Sigmoid colon (tissue), 7 donors: ENCODE measurements around the gene LURAP1L. TPM values are rescaled to one million over a fixed set of nuclear protein-coding genes. Genes with fewer than 3 reads are reported as not detected.

Experiments
- DNase-seq: peaks from one replicate; pipeline ENCODE4 v3.0.0-alpha.2; 2019
- H3K27ac ChIP-seq, 4 donors: fragments of 200-600 bp; sonication (generic); one replicate each; pipeline ENCODE4 v1.5.1; 2016 to 2019; ENCODE audit warnings: mild to moderate bottlenecking in 1 of 4
- H3K27me3 ChIP-seq, 3 donors: fragments of 200-600 bp; sonication (generic); one replicate each; pipeline ENCODE4 v1.5.1; 2019; ENCODE audit warnings: mild to moderate bottlenecking in 1 of 3
- H3K36me3 ChIP-seq, 4 donors: fragments of 200-600 bp; sonication (generic); one replicate each; pipeline ENCODE4 v1.5.1; 2016 to 2019
- H3K4me1 ChIP-seq, 4 donors: fragments of 200-600 bp; sonication (generic); one replicate each; pipeline ENCODE4 v1.5.1; 2017 to 2019
- H3K4me3 ChIP-seq, 4 donors: fragments of 200-600 bp; sonication (generic); one replicate each; pipeline ENCODE4 v1.5.1; 2017 to 2019; ENCODE audit warnings: mild to moderate bottlenecking in 2 of 4, moderate library complexity in 1 of 4
- H3K9me3 ChIP-seq, 4 donors: fragments of 200-600 bp in 3 of 4; sonication (generic) in 3 of 4; one replicate each; pipeline versions ENCODE4 v1.5.1 to v1.6.1; 2013 to 2019
- EP300 ChIP-seq, 4 donors: sonication (generic); formaldehyde crosslinking; IDR thresholded peaks; one replicate each; pipeline ENCODE4 v1.6.1; 2017; ENCODE audit warnings: antibody characterized with exemption in 4 of 4
- POLR2A ChIP-seq, 2 donors: fragments of 450-650 bp; IDR thresholded peaks; one replicate each; pipeline ENCODE4 v1.6.1; 2016; ENCODE audit warnings: antibody characterized with exemption in 2 of 2, mild to moderate bottlenecking in 2 of 2, moderate library complexity in 2 of 2
- POLR2AphosphoS5 ChIP-seq, 4 donors: sonication (generic); formaldehyde crosslinking; IDR thresholded peaks; one replicate each; pipeline ENCODE4 v1.6.1; 2017; ENCODE audit warnings: antibody characterized with exemption in 4 of 4
- WGBS, 2 donors: extraction: QIAGEN DNeasy Blood & Tissue Kit; methylation state at CpG; one replicate each; pipeline ENCODE4 v1.1.7; 2013; 5-methylcytosine and 5-hydroxymethylcytosine counted together
- intact Hi-C: fragments of 100-400 bp; cut with DNase I; formaldehyde crosslinking; loops from one replicate; pipeline ENCODE4 v1.15.1; 2023
- polyA plus RNA-seq, 3 donors: library from polyadenylated mRNA; stranded (reverse); fragments of 200-250 nt; gene quantifications; one replicate each; pipeline ENCODE4 v1.2.3, GENCODE V29; 2013
- total RNA-seq, 4 donors: library from RNA; depleted of rRNA; stranded (reverse); fragments of >200 nt; gene quantifications; one replicate each; pipeline ENCODE4 v1.1.0, GENCODE V29; 2016
- TF ChIP-seq, protein P1 (sequence below), 4 experiments: fragments of 450-650 bp in 3 of 4; fragments of 200-600 bp in 1 of 4; IDR thresholded peaks; one replicate each; pipeline ENCODE4 v1.5.1; 2016 to 2019; ENCODE audit warnings: antibody characterized with exemption in 4 of 4, mild to moderate bottlenecking in 3 of 4, moderate library complexity in 2 of 4
- donor health status: healthy with polysubstance abuse.
- donor health status: Bipolar disorder and iron deficiency.
- donor health status: healthy.

The LURAP1L gene
- total and polyA plus RNA-seq, 7 donors, result 16.2 to 38.4 (median 23.2) TPM

DNA sequence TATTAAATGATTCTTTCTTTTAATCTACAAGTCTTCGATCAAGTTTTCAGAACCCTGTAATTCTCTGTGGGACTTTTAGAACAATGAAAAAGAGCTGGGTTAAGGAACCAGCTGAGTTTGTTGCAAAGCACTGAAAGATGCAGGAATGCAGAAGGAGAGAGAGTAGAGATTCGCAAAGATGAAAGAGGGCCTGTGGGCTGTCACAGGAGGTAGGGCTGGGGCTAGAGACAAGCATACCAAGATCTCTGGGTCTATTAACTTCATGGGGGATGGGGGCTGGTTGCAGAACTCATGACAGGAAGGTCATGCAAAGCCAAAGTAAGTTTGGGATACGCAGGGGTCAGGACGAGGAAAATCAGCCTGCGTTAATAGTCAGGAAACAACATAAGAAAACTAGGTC is 81.8 kb downstream of the LURAP1L start:
- Histone ChIP-seq H3K27me3 (no peaks in the 10 kb centered on the region), H3K27ac (no peak overlapping the region), H3K4me1 (no peaks in the 10 kb centered on the region), H3K36me3 (no peaks in the 10 kb centered on the region), H3K4me3 (no peak overlapping the region), H3K9me3 (no peaks in the 10 kb centered on the region)
- intact Hi-C loops, result no loop called here
- no peak for DNase-seq
- 77 to 82% methylated on average over 5 of the region's 5 CpGs for WGBS, 2 donors
- TF ChIP-seq POLR2A (IDR thresholded peaks at IDR 0.05) (no peak), EP300 (IDR thresholded peaks at IDR 0.05) (no peak), POLR2AphosphoS5 (IDR thresholded peaks at IDR 0.05) (no peak)
- TF ChIP-seq, protein P1, sequence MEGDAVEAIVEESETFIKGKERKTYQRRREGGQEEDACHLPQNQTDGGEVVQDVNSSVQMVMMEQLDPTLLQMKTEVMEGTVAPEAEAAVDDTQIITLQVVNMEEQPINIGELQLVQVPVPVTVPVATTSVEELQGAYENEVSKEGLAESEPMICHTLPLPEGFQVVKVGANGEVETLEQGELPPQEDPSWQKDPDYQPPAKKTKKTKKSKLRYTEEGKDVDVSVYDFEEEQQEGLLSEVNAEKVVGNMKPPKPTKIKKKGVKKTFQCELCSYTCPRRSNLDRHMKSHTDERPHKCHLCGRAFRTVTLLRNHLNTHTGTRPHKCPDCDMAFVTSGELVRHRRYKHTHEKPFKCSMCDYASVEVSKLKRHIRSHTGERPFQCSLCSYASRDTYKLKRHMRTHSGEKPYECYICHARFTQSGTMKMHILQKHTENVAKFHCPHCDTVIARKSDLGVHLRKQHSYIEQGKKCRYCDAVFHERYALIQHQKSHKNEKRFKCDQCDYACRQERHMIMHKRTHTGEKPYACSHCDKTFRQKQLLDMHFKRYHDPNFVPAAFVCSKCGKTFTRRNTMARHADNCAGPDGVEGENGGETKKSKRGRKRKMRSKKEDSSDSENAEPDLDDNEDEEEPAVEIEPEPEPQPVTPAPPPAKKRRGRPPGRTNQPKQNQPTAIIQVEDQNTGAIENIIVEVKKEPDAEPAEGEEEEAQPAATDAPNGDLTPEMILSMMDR (IDR thresholded peaks at IDR 0.05), result no peak

DNA sequence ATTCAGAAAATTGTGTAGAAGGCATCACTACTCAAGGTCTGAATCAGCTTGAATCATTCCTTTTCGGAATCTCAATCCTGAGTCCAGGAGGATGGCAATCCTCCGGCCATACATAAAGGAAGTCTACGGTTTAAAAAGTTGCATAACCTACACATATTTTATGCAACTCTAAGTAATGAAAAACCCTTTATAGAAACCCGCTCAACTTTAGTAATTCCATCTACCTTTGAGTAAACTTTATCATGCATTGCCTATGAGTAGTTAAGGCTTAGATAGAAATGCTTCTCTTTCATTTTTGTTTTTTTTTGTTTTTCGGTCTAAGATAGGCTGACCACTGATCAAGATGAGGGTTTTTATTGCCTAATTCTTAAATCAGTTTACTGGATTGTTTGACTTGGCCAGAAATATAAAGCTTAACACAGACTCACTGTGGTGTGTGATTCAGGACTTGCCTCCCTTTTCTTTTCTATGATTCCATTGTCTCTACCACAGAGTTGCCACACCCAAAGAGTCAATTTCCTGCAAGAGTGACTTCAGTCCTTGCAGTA is 85.0 kb downstream of the LURAP1L start:
- intact Hi-C loops, result no loop called here
- TF ChIP-seq POLR2A (IDR thresholded peaks at IDR 0.05) (no peak), EP300 (IDR thresholded peaks at IDR 0.05) (no peak), POLR2AphosphoS5 (IDR thresholded peaks at IDR 0.05) (no peak)
- TF ChIP-seq, protein P1 (IDR thresholded peaks at IDR 0.05), result no peak

DNA sequence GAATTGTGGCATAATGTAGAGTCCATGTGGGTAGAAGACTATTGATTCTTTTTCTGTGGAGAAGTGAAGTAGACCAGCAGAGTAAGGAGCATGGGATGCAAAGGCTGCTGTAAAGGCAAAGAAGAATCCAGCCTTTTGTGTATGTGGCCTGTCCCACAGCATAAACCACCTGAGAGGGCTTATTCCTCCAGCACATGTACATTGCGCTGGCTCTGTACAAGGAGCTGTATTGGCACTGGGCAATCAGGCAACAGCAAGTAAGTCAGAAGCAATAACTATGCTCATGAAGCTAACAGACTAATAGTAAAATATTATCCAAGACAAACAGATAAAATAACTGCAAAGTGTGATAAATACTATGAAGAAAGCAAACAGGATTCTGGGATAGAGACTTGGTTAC is 86.2 kb downstream of the LURAP1L start:
- H3K36me3 ChIP-seq, result no peaks in the 10 kb centered on the region
- WGBS, 2 donors, result 27 to 76% methylated on average over 1 of the region's 1 CpG
- H3K4me1 ChIP-seq, result peaks cover 0 to 8% (median 2%) of the 10 kb centered on the region in 4 donors
- DNase-seq, result no peak
- intact Hi-C loops, result no loop called here
- H3K27me3 ChIP-seq, result no peaks in the 10 kb centered on the region
- TF ChIP-seq EP300 (IDR thresholded peaks at IDR 0.05) (no peak), POLR2AphosphoS5 (IDR thresholded peaks at IDR 0.05) (no peak), POLR2A (IDR thresholded peaks at IDR 0.05) (no peak)
- TF ChIP-seq, protein P1 (IDR thresholded peaks at IDR 0.05), result no peak
- H3K27ac ChIP-seq, result no peak overlapping the region
- no peaks in the 10 kb centered on the region for H3K9me3 ChIP-seq
- no peak overlapping the region for H3K4me3 ChIP-seq

More for the DNA sequence above, 85.0 kb downstream of the LURAP1L start:
- no peaks in the 10 kb centered on the region for H3K9me3 ChIP-seq
- no peak overlapping the region for H3K4me3 ChIP-seq
- peaks cover 0 to 8% (median 2%) of the 10 kb centered on the region in 4 donors for H3K4me1 ChIP-seq
- WGBS, 2 donors, result 12 to 68% methylated on average over 5 of the region's 5 CpGs
- H3K27me3 ChIP-seq, result no peaks in the 10 kb centered on the region
- no peak for DNase-seq
- H3K36me3 ChIP-seq, result no peaks in the 10 kb centered on the region
- no peak overlapping the region for H3K27ac ChIP-seq

DNA sequence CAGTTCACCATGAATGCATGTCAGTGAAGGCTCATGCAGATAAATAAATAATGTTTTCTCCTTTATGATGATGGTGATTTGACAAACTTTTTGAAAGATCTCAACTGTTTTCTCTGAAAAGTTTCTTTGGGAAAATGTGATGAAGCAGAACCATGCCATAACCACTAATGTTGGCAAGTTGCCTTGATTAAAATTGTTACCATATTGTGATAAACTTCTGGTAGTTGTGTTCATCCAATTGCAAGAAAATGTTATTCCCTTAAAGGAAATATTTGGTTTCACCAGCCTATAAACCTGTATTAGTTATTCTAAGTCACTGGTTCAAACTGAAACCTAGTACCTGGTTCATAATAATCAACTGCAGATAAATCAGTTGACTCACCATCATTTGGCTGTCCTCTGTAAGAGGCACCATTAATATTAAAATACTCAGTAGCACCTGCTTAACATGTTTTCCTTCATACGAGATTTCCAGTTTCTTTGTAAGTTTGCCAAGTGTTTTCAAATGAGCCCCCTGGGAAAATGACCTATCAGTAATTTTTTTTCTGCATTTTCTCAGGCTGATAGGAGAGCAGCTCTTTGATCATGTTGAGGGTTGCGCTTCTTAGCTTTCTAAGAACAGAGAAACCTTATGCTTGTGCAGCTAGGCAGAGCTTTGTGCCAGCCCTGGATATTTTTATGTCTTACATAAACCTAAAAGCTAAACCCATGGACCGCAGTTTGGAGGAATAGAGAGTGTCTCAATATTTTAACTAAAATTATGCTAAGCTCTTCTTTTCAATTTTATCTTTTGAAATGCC is 88.0 kb downstream of the LURAP1L start:
- no peak overlapping the region for H3K4me3 ChIP-seq
- intact Hi-C loops, result no loop called here
- peaks cover 0 to 8% (median 2%) of the 10 kb centered on the region in 4 donors for H3K4me1 ChIP-seq
- H3K9me3 ChIP-seq, result no peaks in the 10 kb centered on the region
- H3K27me3 ChIP-seq, result no peaks in the 10 kb centered on the region
- H3K36me3 ChIP-seq, result no peaks in the 10 kb centered on the region
- 69 to 74% methylated on average over 3 of the region's 3 CpGs for WGBS, 2 donors
- no peak overlapping the region for H3K27ac ChIP-seq
- no peak for TF ChIP-seq EP300 (IDR thresholded peaks at IDR 0.05)
- TF ChIP-seq, protein P1 (IDR thresholded peaks at IDR 0.05), result no peak
- TF ChIP-seq POLR2AphosphoS5 (IDR thresholded peaks at IDR 0.05), result no peak
- TF ChIP-seq POLR2A (IDR thresholded peaks at IDR 0.05), result no peak
- DNase-seq, result no peak
